DMS114 treated with DMSO at 0.1 percent for 48 hours (cell line): Measurements from ENCODE around the gene BRPF3.

ENCODE experiments used
- DNase-seq: peaks from one replicate; lab custom pipeline; 2025; ENCODE audit not compliant: unreplicated experiment; lab: John Stamatoyannopoulos, UW

BRPF3 gene

DNA sequence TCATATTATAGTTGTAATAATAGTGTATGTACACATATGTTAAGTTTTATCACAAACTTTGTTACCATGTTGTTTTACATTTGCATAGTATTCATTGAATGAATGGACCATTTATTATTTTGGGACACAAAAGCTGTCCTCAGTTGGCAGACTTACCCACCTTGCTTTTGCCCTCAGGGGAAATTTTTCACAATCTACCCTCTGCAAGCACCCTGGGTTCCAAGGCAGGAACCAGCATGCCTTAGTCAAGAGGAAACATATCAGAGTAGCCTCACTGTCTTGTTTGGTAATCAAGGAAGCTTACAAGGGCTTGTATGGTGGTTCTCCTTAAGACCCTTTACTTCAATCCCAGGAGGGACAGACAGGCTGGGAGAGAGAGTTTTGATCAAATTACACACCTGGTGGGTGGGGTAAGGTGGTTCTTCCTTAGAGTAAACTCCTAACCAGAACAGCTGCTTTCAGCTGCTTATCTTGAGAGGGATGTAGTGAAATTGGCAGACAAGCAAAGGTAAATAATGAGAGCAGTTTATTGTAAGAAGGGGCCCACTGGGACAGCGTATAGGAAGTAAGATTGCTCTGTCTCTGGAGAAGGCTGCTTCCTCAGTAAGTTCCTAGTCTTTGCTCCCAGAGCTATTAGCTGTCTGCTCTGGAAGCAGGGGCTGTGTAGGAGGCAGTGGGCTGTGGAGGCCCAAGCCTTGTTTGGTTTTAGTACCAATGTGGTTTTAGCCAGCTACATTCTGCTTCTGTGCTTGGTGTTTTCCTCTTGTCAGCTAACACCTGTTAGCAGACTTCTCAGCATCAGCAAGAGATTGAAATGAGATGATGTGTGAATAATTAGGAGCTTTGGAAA lies 31.1 kb downstream of the BRPF3 start:
- DNase-seq: no peak

DNA sequence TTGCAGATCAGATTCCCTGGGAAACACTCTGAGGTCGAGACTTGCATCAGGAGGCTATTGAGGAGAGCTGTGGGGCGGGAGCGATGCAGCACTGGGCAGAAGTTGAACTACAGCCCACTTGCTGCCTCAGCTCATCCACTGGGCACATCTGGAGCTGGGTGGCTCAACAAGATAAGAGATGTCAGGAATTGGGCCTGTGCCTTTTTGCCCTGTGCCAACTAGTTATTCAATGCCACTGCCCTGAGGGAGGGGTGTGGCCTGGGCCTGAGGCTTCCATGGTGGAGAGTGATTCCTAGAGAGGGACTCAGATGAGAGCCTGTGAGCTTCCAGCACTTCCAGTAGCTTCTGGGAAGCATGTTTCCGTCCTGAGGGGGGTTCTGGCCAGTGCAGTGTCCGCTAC lies 32.7 kb downstream of the BRPF3 start:
- DNase-seq: no peak

DNA sequence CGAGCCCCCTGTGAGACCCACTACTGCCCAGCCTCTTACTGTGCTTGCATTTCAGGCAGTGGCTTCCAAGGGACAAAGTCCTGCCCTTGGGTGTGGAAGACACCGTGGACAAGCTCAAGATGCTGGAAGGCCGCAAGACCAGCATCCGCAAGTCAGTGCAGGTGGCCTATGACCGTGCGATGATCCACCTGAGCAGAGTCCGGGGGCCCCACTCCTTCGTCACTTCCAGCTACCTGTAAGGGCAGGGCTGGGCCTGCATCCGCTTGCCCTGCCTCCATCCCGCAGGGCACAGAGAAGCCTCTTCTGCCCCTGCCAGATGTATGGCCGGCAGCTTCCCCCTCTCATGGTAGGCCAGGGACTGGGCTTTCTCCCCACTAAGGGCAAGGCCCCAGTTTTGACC lies 33.8 kb downstream of the BRPF3 start:
- no peak for DNase-seq

DNA sequence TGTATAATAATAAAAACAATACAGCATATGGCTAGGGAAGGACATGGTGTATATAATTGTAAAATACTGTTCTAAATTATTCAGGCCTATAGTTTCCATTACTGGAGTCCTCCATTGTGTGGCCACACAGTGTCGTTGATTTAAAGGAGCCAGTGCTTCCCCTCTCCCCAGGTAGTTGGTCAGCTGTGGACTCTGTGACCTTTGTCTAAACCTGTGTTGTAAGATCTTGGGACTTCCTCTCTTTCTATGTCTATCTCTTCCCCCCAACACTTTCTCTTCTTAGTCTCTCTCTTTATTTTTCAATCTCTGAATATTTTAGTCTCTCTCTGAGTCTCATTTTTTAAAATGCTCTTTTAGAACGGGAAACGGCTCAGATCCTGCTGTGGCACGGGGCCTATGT lies 35.6 kb downstream of the BRPF3 start:
- no peak for DNase-seq

DNA sequence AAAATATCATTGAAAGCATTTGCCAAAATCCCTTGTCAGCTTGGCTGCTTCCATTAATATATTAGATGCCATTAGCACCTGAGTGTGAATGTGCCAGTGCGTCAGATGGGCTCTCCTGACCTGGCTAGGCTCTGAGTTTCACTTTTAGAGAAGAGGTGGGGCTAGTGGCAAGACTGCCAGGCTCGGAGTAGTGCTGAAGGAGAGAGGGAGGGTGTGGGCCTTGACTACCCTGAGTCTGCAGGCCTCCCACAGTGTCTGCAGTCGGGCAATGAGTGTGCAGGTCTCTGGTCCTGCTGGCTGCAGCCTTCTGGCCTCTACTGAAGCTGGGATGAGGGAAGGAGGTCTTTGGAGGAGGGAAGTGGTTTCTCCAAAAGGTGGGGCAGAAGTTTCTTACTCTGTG lies 38.8 kb downstream of the BRPF3 start:
- no peak for DNase-seq

DNA sequence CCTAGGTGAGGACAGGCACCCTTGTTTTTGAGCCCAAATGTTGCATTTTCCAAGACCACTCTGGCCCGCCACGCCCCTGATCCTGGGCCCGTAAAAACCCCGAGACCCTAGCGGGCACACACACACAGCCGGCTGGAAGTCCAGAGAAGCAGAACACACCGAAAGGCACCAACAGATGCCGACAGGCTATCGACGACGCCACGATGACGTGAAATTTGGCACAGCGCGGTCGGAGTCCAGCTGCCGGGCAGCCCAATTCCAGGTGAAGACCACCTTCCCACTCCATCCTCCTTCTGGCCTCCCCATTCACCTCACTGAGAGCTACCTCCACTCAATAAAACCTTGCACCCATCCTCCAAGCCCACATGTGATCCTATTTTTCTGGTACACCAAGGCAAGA lies 39.3 kb downstream of the BRPF3 start:
- no peak for DNase-seq

DNA sequence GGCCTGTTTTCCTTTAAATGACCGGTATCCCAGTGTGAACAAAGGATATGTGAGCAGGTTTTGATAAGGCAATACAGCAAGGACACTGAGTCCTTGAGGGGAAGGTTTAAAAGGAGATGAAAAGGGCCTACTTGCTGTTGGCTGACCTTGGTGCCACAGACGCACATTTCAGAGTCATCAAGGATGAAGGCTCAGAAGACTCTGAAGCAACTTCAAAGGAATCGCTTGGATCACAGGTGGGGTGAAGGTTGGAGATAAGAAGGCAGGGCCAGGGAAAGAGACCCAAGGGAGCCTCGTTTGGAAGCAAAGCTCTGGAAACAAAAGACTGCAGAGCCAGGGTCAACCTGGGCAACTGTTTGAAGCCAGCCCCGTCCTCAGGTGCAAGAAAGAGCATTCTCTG lies 43.2 kb downstream of the BRPF3 start:
- no peak for DNase-seq

DNA sequence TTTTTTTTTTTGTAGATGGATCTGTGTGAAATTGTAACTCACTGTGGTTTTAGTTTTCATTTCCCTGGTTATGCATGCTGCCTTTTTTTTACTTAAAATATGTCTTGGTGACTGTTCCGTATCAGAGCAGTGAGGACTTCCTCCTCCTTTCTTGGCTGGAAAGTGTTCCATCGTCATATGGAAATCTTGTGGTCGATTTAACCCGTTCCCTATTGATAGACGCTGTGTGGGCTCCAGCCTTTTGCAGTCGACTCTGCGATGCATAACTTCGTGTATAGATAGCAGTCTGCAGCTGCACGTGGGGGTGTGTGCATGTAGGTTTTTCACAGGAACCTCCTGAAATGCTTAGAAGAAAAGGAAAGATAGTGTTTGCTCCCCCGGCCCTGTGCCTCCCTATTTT lies 45.2 kb downstream of the BRPF3 start:
- no peak for DNase-seq

DNA sequence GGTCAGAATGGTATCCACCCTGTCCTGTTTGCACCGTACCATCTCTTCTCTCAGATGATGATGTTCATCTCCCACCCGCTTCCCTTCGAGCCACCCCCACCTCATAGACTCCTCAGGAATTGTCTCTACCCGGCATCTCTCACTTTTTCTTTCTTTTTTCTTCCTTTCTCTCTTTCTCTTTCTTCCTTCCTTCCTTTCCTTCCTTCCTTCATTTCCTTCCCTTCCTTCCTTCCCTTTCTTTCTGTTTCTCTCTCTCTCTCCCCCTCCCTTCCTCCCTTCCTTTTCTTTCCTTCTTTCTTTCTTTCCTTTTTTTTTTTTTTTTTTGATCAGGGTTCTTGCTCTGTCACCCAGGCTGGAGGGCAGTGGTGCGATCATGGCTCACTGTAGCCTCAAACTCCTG lies 45.6 kb downstream of the BRPF3 start:
- DNase-seq: no peak

DNA sequence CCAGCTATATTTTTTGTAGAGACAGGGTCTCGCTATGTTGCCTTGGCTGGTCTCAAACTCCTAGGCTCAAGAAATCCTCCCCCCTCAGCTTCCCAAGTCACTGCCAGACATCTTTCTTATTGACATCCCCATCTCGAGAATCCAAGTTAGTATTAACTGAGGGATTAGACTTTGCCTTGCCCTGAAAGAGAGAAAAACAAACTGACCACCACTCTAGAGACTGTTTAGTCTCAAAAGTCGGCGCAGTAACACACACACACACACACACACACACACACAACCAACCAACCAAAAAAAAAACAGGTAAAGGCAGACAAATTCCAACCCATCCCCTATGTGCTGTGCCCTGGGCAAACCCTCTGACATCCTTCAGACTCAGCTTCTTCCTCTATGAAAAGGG lies 46.1 kb downstream of the BRPF3 start:
- DNase-seq: no peak

DNA sequence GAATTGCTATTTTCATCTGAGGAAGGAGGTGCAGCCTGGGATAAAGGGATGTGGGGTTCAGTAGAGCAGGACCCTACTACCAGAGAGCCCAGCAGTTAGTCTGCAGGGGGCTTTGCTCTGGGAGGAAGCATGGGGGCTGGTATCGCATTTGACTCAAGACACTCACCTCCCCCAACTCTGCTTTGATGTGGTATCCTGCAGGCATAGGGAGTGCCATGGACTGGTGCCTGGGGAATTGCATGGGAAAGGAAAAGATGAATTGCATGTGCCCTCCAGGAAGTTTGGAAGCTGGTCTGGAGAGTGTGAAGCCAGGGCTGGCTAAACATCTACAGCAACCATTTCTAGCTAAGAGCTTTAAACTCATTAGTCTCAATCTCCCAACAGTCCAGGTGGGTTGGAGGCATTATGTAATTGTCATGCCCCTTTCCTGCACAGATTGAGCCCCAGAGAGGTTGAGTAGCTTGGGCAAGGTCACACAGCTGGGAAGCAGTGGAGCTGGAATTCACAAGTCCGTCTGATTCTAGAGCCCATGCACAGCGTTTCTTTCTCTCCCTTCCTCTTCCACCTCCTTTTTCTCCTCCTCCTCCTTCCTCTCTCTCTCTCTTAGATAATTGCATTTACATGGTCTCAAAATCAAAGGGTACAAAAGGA lies 47.1 kb downstream of the BRPF3 start:
- DNase-seq: no peak

DNA sequence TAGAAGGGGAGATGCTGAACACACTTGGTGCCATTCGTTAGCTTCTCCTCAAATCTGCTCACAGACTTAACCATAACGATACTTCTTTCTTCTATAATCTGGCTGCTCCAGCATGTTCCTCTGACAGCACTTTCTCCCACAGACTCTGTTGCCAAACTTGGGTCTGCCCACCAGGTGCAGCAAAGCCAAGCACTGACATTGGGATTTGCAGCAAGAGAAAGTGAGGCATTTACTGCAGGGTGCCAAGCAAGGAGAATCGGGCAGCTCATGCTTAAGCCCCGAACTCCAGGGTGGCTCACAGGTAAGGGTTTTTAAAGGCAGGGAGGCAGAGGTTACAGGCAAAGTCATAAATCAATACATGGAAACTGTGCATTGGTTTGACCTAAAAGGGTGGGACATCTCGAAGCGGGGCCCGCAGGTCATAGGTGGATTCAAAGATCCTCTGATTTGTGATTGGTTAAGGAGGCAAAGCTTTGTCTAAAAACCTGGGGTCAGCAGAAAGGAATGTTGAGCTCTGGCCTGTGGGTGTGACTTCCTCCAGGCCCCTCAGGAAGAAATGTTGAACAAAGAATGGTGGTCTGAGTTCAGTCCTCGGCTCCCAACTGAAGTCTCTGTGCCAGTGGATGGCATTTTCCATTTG lies 48.2 kb downstream of the BRPF3 start:
- no peak for DNase-seq

DNA sequence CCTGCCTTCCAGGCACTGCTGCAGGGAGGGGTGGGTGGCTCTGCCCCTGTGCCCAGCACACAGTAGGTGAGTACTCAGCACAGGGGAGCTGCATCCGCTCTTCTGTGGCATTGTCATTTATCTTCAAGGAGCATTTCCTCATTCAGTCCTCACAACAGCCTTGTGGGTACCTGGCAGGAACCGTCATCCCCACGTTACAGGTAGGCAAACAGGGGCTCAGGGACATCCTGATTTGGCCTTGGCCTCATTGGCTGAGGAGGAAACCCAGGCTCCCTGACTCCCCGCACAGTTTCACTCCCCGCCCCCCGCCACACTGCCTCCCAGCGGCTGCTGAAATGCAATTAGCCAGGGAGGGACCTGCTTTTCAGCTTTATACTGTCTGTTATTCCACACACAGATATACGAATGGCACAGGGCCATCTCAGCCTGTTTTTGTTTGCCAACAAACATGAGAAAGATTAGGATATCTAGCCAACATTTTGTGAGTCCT lies 49.1 kb downstream of the BRPF3 start:
- DNase-seq: no peak

DNA sequence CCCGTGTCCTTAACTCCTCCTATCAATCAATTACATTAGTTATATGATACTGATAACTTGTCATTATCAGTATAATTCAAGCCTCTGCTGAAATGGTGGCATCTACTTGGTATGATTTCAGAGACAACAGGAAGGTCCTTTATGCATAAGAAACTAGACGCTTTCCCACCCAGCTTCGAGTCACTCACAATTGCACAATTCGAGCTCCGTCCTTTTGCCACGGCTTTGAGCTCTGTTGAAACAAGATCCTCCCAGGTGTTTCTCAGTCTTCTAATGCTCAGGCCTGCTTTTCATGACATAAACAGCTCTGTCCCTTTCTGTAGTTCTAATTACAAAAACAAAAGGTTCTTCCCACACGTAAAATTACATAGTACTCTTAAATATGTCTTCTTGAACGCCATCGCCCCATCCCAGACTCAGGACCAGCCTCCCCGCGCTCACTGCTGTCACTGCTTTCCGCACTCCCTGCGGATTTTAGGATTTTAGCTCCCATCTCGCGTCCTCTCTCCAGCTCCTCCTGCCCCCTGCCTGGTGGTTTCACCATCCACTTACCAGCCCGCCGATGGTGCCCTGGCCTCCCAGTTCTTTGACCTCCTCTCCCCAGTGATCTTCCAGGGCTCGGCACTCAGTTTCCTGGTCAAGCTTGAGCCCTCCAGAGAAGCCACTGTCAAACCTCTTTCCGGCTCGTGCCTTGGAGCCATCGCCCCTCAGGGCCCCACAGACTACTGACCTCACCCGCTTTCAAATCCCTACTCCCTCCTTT lies 50.1 kb downstream of the BRPF3 start:
- DNase-seq: no peak

DNA sequence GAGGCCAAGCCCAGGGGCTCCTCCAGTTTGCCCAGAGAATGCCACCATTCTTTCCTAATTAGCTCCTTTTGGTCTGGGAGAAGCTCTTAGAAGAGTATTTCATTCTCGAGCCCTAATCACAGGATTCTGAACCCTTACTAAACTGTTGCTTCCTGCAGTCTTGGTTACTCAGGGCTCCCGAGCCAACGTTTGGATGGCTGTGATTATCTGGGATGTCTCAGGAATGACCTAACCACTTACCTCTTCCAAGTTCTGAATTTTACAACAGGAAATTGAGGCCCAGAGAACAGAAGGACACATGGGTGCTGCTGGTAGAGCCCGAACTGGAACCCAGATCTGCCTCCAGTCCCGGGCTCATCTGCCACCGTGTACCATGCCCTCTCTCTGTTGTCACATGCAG lies 51.1 kb downstream of the BRPF3 start:
- DNase-seq: no peak

DNA sequence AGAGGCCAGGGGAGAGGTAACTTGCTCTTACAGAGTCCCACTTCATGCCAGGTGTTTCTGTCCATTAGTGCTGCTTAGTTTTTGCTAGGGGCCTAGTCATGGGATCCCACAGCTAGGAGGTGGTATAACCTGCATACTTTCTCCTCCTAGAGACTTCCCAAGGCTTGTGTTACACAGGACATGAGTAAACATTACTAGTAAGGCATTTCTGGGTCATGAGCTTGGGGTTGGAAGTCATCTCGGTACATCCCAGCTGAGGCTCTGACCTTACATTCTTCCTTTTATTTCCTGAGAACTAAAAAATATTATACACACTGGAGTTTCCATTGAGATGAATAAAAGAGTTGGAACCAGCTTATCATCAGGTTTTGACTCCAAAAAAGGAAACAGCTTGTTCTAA lies 52.4 kb downstream of the BRPF3 start:
- DNase-seq: no peak

DNA sequence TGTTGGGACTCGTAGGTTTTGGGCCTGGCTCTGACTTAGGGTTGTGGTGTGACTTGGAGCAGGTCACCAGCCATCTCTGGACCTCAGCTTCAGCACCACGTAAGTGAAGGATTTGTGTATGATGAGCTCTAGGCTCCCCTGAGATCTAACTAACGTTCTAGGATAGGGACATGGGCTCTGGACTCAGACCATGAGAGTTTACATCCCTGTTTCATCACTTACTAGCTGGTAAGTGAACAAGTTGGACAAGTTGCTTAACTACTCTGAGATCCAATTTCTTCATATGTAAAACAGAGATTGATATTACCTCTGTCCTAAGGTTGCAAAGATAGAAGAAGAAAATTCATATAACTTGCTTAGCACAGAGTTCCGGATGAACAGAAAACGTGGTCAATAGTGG lies 53.0 kb downstream of the BRPF3 start:
- DNase-seq: no peak

DNA sequence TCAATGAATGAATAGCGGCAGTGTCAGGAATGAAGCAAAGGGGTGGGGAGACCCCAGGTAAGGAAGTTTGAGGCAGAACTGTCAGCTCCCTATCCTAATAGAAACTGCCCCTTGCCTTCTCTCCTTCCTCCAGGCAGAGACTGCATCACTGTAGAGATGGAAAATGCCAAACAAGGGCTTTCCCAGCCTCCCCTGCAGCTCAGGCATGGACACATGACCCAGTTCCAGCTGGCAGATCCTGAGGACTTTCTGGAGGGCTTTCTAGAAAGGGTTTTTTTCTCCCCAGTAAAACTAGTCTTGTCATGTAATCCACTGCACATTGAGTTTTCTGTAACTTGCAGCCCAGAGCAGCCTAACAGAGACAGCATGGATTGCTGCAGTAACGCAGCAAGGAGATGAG lies 55.5 kb downstream of the BRPF3 start:
- no peak for DNase-seq

DNA sequence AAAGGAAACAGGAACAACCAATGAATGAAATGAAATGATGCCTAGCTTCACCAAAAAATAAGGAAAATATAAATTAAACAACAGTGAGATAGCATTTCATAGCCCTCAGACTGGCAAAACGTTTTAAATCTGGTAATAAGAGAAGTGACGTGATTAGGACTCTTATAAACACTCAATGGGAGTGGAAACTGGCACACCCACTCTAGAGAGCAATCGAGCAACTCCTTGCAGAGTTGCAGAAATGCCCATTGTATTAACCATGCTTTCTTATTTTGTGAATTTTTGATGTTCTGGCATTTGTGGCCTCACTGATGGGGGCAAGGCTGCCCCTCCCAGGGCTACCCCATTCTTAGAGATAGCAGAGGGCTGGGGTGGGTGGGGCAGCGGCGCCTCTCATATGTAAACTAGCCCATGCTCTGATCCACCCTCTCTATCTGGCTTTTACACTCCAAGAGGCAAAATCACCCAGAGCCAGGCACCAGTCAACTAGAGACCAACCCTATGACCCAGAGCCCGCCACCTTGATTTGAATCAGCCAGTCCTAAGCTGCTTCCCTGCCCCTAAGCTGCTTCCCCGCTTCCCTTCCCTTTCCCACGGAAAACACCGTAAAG lies 67.0 kb downstream of the BRPF3 start:
- no peak for DNase-seq

DNA sequence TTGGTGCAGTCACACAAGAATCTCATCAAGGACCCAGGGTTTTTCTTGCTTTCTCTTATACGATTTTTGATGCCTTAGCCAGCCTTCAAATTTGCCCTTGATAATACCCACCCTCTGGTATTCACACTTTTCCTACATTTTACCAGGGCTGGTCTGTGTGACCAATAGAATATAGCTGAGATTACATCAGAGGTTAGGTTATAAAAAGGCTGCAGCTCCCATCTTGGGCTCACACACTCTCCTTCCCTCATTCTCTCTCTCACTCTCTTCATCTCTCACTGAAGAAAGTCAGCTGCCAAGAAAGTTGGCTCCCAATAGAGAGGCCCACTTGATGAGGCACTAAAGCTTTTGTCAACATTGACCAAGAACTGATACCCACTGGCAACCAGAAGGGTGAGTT lies 69.2 kb downstream of the BRPF3 start:
- no peak for DNase-seq
